NCI-H2196 (cell line): ENCODE data around the gene MPP3.

Experiments used
- DNase-seq: peaks from one replicate; lab custom pipeline; 2025; ENCODE audit not compliant: unreplicated experiment; lab: John Stamatoyannopoulos, UW

MPP3 gene

DNA sequence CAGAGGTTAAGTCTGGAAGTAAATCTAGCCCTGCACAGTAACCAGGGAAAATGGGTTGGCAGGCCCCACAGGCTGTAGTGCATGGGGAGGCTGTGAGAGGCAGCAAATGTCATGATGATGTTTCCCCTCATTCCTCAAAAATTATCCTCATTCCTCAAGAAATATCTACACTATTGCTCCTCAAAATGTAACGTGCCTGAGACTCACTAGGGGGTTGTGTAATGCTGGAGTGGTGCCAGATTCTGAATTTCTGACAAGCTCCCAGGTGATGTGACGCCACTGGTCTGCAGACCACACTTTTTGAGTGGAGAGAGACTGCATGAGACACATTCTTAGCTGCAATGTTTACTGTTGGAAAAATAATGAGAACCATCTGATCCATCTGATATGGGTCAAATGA, 1.2 kb upstream of the MPP3 start:
- no peak for DNase-seq

DNA sequence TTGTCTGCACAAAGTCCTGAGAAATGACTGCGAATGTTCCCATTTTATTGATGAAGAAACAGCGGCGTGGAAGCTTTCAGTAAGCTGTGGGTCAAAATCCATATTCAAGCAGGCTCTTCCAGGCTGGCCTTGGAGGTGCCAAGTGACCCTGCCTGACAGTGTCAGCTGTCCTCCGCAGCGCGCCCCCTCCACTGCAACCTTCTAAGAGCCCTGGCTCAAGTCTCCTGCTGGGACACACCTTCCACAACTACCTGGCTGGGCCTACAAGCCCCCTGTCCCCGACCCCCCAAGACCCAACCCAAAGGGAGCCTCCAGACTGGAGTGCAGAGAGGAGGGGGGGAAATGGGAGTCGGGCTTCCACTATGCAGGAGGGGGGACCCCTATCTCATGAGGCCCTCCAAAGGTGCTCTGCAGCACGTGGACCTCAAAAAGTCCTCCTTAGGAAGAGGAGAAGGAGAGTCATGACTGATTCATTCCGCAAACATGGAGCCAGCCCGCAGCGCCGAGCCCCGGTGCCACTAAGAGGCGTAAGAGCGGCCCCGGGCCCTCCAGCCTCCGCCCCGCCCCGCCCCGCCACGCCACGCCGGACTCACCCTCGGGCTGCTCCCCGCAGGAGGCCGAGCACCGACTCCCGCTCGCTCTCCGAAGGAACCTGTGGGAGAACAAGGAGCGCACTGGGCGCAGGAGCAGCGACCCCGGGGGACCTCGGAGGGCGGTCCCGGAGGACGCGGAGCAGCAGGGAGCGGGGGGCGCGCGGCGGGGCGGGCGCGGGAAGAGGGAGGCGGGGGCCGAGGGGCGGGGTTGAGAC, 574 bp downstream of the MPP3 start:
- peak; percentile 44 for DNase-seq

DNA sequence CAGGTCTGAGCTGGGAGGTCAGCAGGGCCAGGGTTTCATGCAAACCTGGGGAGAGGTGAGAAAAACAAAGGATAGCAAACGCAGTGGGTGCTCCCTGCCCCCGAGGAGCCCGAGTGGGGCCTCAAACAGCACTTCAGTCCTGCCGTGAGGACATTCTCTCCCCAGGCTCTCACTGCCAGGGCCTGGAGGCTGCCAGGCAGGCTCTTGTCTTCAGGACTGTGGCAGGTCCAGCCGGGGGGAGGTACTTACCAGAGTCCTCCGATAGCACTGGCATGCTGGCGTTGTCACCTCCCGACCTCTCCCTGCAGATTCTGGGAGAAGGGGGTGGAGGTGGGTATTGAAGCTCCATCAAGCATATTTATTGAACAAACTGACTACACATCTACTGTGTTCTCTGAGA, 1.3 kb downstream of the MPP3 start:
- no peak for DNase-seq

DNA sequence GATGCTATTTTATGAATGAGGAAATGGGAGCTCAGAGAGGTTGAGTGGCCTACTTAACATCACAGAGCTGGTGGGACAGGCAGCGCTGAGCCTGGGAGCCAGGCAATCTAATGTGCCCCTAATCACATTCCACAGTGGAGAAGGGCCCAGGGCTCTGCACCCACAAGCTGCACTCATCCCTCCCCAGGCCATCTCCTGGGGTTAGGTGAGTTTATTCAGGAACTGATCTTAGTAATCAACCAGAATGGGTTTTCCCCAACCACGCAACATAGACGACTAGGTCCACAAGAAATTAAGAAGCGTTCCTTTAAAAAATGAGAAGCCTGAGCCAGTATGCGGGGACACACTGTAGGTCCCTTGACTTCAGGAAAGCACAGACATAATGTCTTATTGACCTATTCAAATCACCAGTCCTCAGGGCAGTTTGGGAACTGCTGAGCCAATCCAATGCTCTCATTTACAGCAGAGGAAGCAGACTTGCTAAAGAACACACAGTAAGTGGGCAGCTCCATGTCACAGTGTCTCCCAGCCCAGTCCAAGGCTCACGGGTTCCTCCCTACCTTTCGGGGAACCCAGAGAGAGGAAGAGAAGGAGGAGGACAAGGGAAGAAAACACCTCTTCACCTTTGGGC, 2.3 kb downstream of the MPP3 start:
- no peak for DNase-seq

DNA sequence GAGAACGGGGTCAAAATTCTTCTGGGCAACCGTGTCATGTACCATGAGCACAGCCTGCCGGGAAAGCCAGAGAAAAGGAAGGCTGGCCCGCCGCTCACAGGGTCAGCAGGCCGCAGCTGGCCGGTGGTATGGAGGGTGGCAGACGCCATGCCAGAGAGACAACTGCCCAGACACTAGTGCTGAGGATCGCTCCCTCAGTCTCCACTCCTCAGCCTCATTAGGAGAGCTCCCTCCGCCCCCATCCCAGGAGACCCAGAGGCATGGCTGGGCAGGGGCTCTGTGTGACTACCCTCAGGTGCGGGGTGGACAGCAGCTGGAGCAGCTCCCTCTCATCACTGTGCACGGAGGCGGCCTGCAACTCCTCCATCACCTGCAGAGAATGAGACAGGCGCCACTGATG, 3.2 kb downstream of the MPP3 start:
- no peak for DNase-seq

DNA sequence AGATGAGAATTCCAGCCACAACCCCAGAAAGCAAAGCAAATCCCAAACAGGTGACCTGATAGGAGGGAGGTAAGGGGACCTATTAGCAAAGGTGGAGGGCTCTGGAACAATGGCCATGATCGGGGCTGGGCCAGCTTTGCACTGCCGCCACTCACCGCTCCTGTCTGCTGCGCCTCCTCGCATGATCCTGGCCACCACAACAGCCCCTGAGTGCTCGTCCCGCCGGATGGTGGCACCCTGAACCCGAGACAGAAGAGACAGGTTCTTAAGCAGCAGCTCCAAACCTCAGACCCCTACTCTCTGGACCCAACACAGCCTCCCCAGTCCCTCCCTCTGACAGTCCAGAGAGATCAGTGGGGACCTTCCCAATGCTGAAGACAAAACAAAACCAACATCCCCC, 5.3 kb downstream of the MPP3 start:
- no peak for DNase-seq

DNA sequence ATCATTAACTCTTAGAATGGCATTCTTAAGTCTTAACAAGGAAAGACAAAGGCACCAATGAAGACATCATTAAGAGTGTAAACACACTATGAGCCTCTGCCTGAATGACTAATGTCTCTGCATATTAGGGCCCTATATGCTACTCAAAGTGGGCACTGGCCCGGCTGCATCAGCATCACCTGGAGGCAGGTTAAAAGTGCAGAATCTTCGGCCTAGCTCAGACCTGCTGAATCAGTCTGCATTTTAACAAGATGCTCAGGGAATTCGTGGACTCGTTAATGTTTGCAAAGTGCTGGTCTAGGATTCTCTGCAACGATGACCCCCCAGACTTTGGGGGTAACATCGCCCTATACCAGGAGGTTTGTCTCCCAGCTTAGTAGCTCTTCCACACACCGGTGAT, 6.7 kb downstream of the MPP3 start:
- no peak for DNase-seq

DNA sequence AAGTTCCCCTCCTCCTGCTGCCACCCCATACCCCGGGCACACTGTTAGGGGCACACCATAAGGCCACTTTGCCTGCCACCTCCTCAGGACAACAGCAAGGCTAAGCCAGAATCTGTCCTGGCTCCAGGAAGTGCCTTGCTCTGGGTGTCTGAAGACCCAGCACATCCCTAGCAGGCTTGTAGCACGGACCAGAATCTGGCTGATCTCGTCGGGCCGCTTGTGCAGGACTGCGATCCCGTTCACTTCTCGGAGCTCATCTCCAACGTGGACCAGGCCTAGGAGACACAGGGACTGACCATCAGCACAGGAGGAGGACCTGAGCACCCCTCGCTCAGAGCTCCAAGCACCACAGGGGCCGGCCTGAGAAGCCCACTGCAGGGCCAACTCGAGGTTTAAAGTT, 7.4 kb downstream of the MPP3 start:
- DNase-seq, result no peak

DNA sequence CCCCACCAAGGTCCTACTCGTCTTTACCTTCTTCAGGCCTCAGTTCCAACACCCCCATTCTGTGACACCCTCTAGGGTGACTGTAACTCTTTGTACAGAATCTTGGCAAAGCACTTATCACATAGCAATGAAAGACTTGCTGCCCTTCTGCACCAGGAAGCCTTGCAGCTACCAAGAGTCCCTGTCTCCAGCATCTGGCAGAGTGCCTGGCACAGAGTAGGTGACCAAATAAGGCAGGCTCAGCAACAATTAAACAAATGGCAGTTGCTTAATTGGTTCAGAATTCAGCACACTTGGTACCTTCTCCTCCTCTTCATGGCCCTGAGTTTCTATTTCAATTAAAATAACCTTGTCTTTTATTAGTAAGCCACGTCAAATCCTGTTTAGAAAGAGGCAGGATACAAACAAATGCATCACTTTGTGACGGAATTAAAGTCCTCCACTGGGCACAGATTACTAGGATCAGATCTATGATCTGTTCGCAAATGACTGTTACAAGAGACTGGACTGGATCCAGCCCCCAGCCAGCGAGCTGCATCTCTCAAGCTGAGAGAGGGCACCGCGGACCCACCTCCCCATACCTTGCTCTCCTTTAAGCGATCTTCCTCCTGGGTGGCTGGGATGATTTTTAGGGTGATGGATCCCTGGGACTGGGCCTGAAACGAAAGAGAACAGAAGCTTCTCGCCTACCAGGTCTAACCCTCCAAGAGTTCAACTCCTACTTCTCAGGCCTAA, 9.4 kb downstream of the MPP3 start:
- DNase-seq, result peak; percentile 46

DNA sequence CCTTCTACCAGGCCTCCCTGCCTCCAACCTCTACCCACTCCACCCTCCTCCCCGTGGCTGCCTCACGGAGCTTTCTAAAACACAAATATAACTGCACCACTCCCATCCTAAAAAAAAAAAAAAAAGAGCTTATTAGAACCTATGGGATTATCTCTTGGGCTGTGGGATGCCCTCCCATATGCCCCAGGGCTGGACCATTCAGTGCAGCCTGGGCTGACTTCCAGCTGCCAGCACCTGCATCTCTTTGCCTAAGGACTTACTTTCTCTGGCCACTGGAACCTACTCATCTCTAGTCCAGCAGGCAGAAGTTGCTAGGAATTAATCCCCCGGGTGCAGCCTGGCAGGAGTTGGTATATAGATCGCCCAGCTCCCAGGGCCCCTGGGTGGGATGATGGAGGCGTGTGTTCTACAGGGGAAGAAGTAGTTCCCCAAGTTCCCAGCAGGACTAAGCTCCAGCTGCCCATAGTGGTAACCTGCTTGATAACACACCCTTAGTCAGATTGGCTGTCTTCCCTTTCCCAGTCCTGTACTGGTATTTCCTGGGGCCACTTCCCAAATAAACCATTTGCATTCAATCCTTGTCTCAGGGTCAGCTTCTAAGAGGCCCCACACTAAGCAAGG, 10.3 kb downstream of the MPP3 start:
- DNase-seq, result peak; percentile 6

DNA sequence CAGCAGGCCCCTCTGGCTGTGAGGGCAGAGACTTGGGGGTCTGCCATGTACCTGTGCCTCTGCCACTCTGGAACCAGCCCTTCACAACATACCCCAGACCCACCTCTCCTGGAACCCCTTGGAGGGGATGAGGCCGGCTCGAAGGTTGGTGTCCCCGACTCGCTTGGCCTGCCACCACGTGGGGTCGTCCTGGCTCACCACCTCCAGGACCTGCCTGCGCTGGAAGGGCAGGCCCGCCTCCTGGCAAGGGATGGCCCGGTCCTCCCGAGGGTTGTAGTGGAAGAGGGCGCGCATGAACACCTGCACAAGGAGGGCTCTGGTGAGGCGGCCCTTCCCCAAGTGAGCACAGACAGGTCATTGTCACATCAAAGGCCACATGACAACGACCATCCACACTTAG, 12.2 kb downstream of the MPP3 start:
- DNase-seq, result no peak

DNA sequence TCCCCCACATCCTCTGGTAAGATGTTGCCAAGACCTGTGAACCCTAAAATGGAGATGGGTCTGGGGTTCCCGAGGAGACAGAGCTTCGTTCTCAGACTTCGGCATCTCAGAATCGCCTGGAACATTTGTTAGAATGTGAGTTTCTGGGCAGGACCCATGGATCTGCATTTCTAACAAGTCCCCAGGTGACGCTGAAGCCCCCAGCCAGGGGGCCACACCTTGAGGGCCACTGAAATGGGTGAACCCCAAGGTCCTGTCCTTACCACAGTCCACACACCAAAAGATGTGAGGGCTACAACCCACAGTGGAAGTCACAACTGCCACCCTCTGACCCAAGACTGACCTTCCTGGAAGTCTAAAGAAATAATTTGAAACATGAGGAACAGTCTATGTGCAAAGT, 14.0 kb downstream of the MPP3 start:
- DNase-seq, result no peak

DNA sequence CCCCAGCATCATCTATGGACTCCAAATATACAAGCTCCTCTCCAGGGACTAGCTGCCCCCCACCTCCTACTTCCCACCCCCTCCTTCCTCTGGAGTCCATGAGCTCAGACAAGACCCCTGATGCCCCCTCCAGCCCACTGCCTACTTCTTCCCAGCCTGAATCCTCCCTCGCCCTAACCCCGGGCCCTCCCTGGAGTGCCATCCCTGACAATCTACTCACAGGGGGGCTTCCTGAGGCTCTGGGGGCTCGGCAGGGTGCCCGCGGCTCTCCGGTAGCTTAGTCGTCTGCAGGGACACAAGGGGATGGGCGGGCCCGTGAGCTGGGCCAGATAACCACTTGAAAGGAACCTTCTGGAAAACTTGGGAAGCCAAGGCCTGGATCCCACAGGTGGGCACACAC, 15.1 kb downstream of the MPP3 start:
- DNase-seq, result no peak

DNA sequence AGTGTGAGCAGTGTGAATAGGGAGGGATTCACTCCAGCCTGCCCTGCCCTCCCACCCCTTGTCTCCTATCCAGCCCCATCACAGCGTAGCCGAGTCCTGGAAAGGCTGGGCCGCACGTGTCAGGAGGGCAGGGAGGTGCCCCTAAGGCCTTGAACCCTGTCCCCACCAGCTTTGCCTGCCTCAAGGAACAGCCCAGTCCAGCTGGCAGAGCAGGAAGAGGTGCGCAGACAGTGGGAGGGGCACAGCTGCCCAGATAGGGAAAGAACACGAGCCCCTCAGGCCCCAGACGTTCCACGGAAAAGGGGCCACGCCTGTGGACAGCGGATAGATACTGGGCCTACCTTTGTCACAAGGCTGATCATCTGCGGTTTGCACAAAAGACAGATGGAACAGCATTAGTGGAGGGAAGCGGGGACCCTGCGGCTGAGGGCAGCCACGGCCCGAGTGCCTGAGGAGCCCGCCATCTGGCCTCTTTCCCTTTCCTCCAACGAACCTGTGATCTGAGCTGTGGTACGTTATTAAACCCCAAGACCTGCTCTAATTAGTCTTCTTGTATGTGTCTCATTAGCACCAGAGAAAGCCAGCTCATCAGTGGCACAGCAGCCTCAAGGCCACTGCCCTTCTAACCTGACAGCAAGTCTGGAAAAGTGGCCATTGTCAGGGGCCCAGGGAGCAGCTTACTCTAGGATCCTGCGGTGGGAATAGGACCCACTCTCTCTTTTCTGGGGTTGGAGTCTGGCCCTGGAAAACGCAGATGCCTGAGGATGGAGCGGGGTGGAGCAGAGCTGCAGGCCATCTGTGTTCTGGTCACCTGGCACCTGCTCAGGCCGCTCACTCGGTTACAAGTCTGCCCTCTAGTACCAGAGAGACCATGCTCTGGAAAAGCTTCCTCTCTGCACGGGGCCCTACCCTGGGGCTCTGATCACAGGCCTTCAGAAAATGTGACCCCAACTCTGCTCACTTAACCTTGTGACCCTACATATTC, 16.3 kb downstream of the MPP3 start:
- no peak for DNase-seq

DNA sequence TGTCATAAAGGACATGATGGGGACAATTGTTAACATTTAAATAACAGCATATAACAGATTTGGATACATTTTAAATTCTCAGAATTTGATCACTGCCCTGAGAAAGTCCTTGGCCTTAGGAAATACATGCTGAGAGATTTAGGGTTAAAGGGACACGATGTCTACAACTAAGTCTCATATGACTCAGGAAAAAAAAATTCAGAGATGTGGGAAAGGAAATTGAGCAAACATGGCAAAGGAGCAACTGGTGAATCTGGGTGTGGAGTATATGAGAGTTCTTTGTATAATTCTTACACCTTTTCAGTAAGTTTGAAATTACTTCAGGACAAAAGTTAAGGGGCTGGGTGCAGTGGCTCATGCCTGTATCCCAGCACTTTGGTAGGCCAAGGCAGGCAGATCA, 18.2 kb downstream of the MPP3 start:
- no peak for DNase-seq

DNA sequence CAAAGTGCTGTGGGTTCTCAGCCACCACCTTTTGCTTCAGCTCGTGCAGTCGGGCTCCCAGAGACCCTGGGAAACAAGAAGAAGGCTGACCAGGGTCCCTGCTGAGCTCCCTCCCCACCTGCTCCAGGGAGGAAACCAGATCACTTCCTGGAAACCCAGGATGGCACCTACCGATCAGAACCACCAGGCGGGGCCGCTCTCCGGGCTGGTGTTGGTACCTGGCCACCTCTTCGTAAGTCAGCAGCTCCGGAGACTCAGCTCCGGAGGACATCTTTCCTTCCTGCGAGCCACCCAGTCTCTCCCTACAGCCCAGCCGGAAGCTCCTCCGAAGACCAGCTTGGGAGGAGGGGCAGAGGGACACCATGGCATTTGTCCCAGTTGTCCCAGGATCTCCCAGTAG, 18.9 kb downstream of the MPP3 start:
- no peak for DNase-seq

DNA sequence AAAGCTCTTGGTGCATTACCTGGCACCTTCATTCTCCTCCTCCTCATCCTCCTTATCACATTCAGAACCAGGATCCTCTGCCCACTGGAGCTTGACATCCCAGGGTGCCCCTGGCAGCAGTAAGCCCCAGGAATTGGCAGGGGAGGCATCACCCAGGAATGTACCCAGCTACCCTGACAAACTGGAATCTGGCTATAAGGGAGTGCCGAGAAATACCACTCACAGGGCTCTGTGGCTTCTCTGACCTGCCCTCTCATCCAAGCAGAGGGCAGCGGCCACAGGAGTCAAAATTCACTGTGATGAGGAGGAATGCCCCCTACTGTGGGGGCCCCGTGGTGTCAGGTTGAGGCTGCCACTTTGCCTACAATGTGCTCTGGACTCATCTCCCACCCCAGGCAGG, 19.6 kb downstream of the MPP3 start:
- no peak for DNase-seq

DNA sequence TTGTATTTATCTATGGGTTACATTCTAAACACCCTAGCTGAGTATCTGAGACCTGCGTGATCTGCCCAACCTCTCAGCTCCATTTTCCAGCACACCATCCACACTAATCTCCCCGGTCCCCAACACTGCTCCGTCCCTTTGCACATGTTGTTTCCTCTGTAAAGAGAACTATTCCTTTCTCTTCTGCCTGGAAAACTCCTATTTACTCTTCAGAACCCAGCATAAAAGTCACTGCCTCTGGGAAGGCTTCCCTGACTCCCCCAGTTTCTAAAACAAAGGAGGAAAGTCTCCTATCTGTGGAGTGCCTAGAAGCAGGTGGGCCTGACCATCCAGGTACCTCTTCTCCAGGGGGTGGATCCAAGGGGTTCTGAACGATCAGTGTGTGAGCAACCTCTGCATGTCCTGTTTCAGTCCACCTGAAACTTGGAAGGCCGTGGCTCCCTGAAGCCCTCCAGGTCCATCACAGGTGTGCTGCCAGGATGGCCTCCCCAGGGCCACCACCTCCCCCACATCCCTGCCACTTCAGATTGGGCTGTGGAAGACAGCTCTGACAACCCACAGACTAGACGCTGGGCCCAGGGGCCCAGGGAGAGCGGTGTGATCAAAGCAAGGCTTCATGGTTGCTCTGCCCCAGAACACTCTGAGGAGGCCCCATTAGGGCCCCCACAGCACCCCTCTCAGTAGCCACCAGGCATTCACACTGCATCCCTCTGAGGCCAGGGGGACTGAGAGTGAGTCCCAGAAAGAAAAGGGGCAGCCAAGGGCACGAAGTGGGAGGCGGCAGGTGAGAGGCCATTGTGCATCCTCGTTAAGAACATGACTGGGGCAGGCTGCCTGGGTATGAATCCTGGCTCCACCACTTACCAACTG, 20.3 kb downstream of the MPP3 start:
- DNase-seq, result no peak

DNA sequence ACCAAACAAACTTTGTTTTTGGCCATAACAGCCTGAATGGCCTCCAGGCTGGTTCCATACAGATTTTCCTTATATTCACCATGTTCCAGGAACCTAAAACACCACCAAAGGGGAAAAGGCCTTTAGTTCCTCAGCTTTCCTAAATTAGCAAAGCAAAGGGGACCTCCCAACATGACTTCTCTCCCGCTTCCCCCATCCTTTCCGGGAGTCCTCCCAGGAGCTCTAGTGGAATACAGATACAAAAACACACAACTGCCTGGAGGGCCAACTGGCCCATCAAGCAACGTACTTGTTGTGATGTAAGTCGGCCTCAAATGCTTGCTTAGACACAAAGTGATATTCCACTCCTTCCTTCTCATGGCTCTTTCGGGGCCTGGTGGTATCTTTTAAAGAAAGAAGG, 22.1 kb downstream of the MPP3 start:
- no peak for DNase-seq
